Measurements from ENCODE around the gene ERC2.

GRCh38 chr3:55888282-55888885 lies 579.9 kb downstream of the ERC2 start:
- TF ChIP-seq ZSCAN18 (tag by site-specific recombination; IDR thresholded peaks at IDR 0.05) (no peak), SCRT2 (tag by site-specific recombination; IDR thresholded peaks at IDR 0.05) (no peak), TCF7L2 (IDR thresholded peaks at IDR 0.05; ENCODE audit: borderline replicate concordance, low read depth, low read length) (no peak)

All from HEK293 (cell line).